Chondrocyte (in vitro differentiated cells): ENCODE data around the gene CGREF1. TPM values are rescaled to one million over a fixed set of nuclear protein-coding genes. Genes with fewer than 3 reads are reported as not detected.

ENCODE experiments used
- DNase-seq: peaks from one replicate; pipeline ENCODE4 v3.0.0; 2021; ENCODE audit warnings: mixed read lengths, low spot score
- H3K27ac Mint-ChIP-seq: one replicate; pipeline ENCODE4 v1.8.0; 2021; ENCODE audit warnings: mild to moderate bottlenecking, moderate library complexity, mixed read lengths; ENCODE audit not compliant: unreplicated experiment
- H3K27me3 Mint-ChIP-seq: 2 replicates; pipeline ENCODE4 v1.8.0; 2021; ENCODE audit warnings: low read depth, mixed read lengths
- H3K36me3 Mint-ChIP-seq: 2 replicates; pipeline ENCODE4 v1.8.0; 2021; ENCODE audit warnings: low read depth, mixed read lengths
- H3K4me1 Mint-ChIP-seq: 2 replicates; pipeline ENCODE4 v1.8.0; 2021; ENCODE audit warnings: low read depth, mild to moderate bottlenecking, mixed read lengths
- H3K4me3 Mint-ChIP-seq: one replicate; pipeline ENCODE4 v1.8.0; 2021; ENCODE audit warnings: mild to moderate bottlenecking, moderate library complexity, mixed read lengths; ENCODE audit not compliant: unreplicated experiment
- H3K9me3 Mint-ChIP-seq: 2 replicates; pipeline ENCODE4 v1.8.0; 2021; ENCODE audit warnings: low read depth, mixed read lengths
- total RNA-seq: library from RNA; stranded (reverse); gene quantifications from 3 replicates; pipeline ENCODE4 v1.2.1, GENCODE V29; 2021
- TF ChIP-seq, protein P1 (sequence below): fragments of 200-600 bp; sonication (generic); IDR thresholded peaks from 2 replicates; pipeline ENCODE4 v1.5.0; 2021; ENCODE audit warnings: antibody characterized with exemption, mild to moderate bottlenecking, moderate library complexity

The CGREF1 gene
- total RNA-seq, 1 donor from 2014 or later: 15.9 TPM

DNA sequence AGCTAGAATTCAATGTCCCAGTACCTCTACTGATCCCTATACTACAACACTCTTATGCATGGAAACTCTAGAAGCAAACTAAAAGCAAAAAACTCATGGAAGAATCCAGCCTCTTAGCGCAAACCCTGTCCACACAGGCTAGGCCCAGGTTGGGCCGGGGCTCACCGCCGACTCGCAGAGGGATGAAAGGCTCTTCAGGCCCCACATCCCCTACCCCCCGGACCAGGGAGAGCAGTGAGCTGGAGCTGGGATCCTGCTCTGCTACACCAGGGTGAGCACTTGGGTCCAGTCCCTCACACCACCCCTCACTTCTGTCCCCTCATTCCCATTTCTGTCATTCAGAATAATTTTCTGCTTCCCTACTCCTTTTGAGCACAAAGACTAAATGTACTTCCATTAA is 49.5 kb downstream of the CGREF1 start:
- Mint-ChIP-seq H3K36me3 (peaks cover 18% of the 10 kb centered on the region), H3K4me3 (peak overlapping the region; percentile 96), H3K27ac (peak overlapping the region; percentile 69), H3K4me1 (peaks cover 61% of the 10 kb centered on the region), H3K9me3 (no peaks in the 10 kb centered on the region), H3K27me3 (no peaks in the 10 kb centered on the region)
- TF ChIP-seq, protein P1, sequence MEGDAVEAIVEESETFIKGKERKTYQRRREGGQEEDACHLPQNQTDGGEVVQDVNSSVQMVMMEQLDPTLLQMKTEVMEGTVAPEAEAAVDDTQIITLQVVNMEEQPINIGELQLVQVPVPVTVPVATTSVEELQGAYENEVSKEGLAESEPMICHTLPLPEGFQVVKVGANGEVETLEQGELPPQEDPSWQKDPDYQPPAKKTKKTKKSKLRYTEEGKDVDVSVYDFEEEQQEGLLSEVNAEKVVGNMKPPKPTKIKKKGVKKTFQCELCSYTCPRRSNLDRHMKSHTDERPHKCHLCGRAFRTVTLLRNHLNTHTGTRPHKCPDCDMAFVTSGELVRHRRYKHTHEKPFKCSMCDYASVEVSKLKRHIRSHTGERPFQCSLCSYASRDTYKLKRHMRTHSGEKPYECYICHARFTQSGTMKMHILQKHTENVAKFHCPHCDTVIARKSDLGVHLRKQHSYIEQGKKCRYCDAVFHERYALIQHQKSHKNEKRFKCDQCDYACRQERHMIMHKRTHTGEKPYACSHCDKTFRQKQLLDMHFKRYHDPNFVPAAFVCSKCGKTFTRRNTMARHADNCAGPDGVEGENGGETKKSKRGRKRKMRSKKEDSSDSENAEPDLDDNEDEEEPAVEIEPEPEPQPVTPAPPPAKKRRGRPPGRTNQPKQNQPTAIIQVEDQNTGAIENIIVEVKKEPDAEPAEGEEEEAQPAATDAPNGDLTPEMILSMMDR: no peak
- no peak for DNase-seq

DNA sequence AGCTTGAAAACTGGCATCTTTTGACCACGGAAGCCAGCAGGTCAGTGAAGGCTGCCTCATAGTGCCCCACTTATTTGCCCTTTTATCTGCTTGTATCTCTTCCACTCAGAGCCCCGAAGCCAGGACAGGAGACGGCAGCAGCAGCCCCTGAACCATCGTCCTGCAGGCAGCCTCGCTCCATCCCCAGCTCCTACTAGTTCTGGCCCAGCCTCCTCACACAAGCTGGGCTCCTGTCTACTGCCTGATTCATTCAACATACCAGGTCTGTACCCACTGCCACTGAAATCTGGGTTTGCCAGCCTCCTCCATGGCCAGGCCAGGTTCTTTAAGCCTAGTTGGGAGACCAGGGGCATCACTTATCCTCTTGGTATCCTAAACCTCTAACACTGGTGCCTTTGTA is 51.5 kb downstream of the CGREF1 start:
- Mint-ChIP-seq H3K36me3 (peaks cover 24% of the 10 kb centered on the region), H3K27me3 (no peaks in the 10 kb centered on the region), H3K9me3 (no peaks in the 10 kb centered on the region), H3K27ac (peak overlapping the region; percentile 15), H3K4me1 (peaks cover 49% of the 10 kb centered on the region), H3K4me3 (no peak overlapping the region)
- TF ChIP-seq, protein P1: no peak
- no peak for DNase-seq

DNA sequence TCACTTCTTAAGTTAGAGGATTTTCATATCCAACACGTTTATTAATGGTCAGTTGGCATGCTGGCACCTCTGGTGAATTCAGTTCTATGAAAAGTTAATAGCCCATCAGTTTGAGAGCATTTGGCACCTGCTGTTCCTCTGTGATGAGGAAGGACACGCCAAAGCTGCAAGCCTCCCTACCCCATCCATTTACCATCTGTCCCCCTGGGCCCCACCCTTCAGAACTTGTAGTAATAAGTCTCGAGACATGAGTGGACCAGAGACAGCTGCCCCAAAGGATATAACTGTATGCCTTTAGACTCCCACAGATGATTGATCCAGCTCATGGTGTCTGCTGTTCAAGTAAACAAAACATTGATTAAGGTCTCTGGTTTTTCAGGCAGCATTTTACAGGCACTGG is 53.8 kb downstream of the CGREF1 start:
- Mint-ChIP-seq H3K36me3 (peaks cover 23% of the 10 kb centered on the region), H3K4me3 (no peak overlapping the region), H3K9me3 (no peaks in the 10 kb centered on the region), H3K27ac (no peak overlapping the region), H3K27me3 (no peaks in the 10 kb centered on the region), H3K4me1 (peaks cover 34% of the 10 kb centered on the region)
- no peak for DNase-seq
- TF ChIP-seq, protein P1: no peak

DNA sequence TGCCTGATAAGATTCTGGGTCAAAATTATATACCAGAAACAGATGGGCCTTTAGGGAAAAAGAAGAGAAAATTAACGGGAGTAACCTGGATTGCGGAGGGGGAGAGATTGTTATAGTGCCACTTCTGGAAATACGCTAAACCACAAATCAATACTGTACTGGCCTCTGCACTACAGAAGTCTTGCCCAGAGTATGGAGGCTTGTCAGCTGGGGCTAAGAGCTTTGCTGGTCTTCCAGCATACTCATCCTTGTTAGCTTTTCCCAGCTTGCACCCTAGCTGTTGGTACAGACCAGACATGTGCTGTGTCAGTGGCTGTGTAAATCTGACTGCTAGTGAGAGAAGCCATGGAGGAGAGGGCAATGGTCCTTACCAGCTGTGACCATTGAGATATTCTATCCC is 58.6 kb downstream of the CGREF1 start:
- Mint-ChIP-seq H3K27me3 (no peaks in the 10 kb centered on the region), H3K4me1 (peaks cover 5% of the 10 kb centered on the region), H3K27ac (no peak overlapping the region), H3K9me3 (no peaks in the 10 kb centered on the region), H3K36me3 (peaks cover 13% of the 10 kb centered on the region), H3K4me3 (no peak overlapping the region)
- TF ChIP-seq, protein P1: no peak
- DNase-seq: no peak

DNA sequence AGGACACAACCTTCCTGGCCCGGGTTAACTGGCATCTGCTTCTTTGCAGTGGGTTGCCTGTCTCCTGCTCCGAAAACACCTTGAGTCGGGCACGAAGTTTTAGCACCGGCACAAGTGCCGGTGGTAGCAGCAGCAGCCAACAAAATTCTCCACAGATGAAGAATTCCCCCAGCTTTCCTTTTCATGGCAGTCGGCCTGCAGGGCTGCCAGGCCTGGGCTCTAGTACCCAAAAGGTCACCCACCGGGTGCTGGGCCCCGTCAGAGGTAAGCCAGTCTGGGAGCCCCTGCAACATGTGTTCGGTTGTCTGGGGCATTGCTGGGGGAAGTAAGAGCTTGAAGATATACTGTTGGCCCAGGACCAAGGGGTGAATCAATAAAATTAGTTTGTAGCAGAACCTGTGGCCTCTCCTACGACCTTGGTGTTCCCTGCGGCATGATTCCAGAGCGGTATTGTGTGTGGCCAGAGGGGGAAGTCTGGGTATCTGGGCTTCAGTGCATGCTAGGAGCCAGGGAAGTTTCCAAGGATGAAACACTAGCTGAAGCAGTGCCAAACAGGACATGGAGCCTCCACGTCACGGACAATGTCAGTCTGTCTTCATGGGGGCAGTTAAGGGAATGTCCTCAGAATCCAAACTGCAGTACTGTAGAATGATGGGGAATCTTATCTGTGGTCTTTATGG is 59.6 kb downstream of the CGREF1 start:
- Mint-ChIP-seq H3K4me3 (no peak overlapping the region), H3K27ac (peak overlapping the region; percentile 22), H3K4me1 (peaks cover 4% of the 10 kb centered on the region), H3K36me3 (peaks cover 13% of the 10 kb centered on the region), H3K9me3 (no peaks in the 10 kb centered on the region), H3K27me3 (no peaks in the 10 kb centered on the region)
- TF ChIP-seq, protein P1: no peak
- DNase-seq: no peak
